ENCODE results near the gene DENND1A.
"Not testable (repeated sequence)": the region's sequence is repeated elsewhere in the genome, so short reads cannot be mapped to it uniquely, and the experiment has no call there.

The DENND1A gene

DNA sequence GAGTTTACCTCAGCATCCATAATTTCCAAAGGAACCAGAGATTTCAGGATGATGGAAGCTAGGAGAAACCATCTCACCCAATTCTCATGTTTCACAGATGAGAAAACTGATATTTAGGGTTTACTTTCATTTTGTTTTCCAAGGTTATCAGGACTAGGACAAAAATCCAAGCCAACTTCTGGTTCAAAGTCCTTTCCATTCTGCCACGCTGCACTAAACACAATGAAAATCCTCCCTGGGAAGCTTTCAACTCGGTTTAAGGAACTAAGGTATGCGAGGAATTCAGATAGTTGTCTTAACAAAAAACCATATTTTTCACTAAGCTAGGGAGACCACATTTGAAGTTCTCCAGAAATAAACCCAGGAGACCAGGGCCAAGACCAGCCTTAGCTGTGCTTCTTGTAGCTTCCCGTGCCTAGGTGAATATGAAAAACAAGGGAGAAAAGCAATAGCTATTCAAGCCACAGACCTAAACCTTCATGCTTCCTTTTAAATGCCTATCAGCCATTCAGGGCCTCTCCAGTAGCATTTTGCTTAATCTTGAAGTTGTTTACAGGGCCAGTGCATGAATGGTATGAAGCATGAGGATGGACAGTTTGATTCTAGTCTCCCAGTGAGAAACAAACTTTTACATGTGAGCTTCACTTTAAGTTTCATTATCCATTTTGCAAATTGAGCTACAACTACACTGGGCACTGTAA is 167.9 kb downstream of the DENND1A start:
- no peak for DNase-seq

DNA sequence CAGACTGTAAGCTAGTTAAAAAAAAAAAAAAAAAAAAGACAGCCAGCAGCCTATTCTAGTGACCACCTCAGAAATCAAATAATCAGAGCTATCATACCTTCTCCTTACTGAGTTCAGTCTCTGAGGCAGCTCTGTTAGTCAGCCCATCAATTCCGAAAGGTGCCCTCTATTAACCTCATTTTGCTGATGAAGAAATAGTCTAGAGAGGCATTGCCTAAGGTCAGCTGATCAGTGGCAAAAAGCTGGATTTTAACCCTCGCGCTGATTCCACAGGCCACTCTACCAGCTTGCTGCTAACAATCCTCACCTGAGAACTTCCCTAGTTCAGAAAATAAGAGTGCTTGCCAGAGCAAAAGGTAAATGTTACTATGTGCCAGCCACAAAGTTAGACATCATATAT is 172.0 kb downstream of the DENND1A start:
- DNase-seq, result no peak

- DNase-seq, result no peak
Observed at GRCh38 chr9:123757547-123757946, 172.4 kb downstream of the DENND1A start.

GRCh38 chr9:123756484-123757106 is 173.3 kb downstream of the DENND1A start:
- no peak for DNase-seq

DNA sequence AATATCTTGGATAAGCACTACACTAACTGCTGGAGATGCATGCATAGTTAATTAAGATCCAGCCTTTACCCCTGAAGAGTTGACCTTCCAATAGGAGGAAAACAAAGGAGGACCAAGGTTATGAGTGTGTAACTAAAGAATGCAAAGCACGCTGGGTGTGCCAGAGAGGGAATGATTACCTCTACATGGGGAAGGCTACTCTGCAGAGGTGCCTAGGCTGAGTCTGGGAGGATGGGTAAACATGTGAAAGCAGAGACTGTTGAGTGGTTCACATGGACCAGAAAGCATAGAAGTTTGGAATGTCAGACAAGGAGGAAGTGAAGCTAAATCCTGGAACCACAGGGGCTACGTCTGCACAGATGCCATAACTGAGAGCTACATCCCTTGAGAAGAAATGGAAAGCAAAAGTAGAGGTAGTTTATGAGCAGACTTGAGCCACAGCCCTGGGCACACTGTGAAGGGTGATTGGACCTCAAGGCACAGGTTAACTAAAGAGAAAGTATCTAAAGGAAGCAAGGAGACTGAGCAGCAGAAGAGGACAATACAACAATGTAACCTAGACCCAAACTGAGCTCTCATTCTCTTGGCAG is 176.2 kb downstream of the DENND1A start:
- DNase-seq, result no peak

GRCh38 chr9:123753016-123753415 is 176.9 kb downstream of the DENND1A start:
- DNase-seq, result no peak

DNA sequence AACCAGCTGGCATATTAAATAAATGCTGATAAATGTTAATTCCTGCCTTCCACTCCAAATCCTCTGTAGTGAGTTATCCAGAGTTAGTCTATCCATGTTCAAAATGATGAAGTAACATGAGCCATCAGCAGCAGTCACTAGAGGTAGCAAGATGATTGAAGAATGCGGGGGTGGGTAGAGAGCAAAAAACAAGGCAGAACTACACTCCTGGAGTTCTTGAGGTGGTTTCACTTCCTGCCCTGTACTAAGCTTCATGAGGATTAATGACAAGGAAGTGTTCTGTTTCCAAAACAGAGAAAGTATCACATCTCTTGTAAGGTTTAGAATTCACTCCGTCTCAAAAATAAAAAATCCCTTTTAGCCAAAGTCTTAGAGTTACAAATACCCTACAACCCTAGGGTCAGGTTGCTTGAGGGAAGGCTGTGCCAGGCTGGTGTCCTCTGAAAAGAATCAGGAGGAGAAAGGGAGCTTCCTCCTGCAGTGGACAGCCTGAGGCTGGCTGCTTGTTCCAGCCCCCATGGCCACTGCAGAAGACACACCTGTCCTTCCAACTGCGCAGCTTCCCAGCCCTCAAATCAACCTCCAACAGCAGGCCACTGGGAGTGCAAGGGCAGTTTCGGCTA is 180.2 kb downstream of the DENND1A start:
- no peak for DNase-seq

DNA sequence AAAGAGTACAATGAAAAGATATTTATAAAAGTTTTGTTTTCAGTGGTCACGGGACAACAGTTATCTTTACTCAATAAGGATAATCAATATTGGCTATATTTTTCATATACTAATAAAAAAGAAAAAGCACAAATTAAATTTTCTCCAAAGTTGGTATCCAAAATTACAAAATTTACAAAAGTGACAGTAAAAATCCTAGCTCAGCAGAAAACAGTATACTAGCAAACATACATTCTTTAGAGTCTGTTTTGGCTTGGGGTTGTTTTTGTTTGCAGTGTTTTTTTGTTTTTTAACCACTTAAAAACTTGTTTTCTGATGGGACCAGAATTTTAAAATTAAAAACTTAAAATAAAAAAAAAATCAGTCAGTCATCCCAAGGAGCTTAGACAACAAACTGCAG is 183.2 kb downstream of the DENND1A start:
- no peak for DNase-seq

DNA sequence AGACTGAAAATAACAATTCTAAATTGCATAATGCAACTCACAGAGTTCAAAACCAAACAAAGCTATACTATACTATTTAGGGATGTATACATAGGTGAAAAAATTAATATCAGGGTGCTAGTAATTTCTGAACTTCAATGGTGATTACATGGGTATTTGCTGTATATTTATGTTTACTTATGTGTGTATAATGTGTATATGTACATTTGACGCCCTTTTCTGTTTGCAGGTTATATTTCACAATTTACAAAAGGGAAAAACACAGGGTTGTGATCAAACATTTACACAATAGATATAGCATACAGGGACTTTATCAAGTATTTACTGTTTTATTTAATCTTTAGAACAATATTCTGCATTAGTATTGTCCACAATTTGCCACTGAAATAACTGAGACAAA is 184.0 kb downstream of the DENND1A start:
- no peak for DNase-seq

GRCh38 chr9:123745451-123745850 is 184.5 kb downstream of the DENND1A start:
- no peak for DNase-seq

DNA sequence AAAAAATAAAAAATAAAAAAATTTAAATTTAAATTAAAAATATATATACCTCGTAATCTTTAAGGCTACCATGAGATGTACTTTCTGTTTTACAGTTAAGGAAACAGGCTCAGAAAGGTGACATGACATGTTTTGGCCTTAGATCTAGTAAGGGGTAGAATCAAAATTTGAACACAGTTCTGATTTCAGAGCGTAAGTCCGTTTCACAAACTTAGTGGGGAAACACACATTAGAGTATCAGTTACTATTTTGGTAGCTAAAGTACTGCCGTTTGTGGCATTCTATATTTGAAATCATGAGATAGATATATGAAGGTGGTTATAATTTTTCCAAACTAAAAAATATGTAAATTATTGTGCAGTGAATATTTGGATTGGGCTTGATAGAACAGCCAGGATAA is 186.2 kb downstream of the DENND1A start:
- no peak for DNase-seq

GRCh38 chr9:123742009-123742767 is 187.7 kb downstream of the DENND1A start:
- DNase-seq, result no peak

- DNase-seq, result no peak
Observed at GRCh38 chr9:123741214-123741613, 188.7 kb downstream of the DENND1A start.

DNA sequence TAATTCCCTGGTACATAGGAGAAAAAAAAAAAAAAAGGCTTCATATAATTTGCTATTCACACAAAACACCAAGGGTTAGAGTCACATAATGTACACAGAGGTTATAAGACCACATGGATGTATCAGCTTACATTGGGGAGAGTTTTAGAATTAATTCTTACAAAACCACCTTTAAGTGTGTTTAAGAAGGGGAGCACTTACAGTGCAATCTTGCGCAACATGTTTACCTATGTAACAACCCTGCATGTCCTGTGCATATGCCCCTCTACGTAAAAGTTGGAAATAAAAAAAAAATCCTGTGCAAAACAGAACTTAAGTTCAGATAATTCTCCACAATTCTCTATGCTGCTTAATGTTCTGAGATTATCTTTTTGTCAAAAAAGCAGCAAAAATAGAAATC is 190.0 kb downstream of the DENND1A start:
- DNase-seq, result no peak

GRCh38 chr9:123739387-123739786 is 190.5 kb downstream of the DENND1A start:
- no peak for DNase-seq

- no peak for DNase-seq
Observed at GRCh38 chr9:123738648-123739047, 191.3 kb downstream of the DENND1A start.

- no peak for DNase-seq
Observed at GRCh38 chr9:123735376-123735775, 194.6 kb downstream of the DENND1A start.

DNA sequence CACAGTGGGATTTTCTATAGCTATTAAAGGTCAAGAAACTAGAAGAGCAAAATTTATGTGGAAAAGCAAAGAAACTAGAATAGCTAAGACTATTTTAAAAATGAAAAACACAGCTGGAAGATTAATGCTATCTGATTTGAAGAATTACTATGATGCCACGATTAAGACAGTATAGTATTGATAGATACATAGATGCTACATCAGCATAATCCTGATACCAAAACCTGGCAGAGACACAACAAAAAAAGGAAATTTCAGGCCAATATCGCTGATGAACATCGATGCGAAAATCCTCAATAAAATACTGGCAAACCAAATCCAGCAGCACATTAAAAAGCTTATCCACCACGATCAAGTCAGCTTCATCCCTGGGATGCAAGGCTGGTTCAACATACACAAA is 201.4 kb downstream of the DENND1A start:
- DNase-seq, result not testable (repeated sequence)

GRCh38 chr9:123727332-123727731 is 202.6 kb downstream of the DENND1A start:
- DNase-seq, result no peak

GRCh38 chr9:123725389-123725788 is 204.5 kb downstream of the DENND1A start:
- DNase-seq, result no peak

GRCh38 chr9:123724211-123724796 is 205.6 kb downstream of the DENND1A start:
- DNase-seq, result no peak

DNA sequence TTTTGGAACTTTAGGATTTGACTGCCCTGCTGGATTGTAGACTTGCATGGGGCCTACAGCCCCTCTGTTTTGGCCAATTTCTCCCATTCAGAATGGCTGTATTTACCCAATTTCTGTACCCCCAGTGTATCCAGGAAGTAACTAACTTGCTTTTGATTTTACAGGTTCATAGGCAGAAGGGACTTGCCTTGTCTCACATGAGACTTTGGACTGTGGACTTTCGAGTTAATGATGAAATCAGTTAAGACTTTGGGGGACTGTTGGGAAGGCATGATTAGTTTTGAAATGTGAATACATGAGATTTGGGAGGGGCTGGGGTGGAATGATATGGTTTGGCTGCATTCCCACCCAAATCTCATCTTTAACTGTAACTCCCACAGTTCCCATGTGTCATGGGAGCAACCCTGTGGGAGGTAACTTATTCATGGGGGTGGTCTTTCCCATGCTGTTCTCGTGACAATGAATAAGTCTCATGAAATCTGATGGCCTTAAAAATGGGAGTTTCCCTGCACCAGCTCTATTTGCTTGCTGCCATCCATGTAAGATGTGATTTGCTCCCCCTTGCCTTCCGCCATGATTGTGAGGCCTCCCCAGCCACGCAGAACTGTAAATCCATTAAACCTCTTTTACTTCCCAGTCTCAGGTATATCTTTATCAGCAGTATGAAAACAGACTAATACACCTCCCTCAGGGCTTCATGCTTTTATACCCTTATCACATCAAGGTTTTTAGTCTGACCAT is 206.6 kb downstream of the DENND1A start:
- DNase-seq, result no peak

Data from NCI-H2107 (cell line).